Fibroblast of the conjunctiva (primary cell): ENCODE results near the gene KRT77.
"Not testable (repeated sequence)": the region's sequence is repeated elsewhere in the genome, so short reads cannot be mapped to it uniquely, and the experiment has no call there.

Experiments used
- DNase-seq: peaks from one replicate; pipeline ENCODE4 v3.0.0-alpha.2; 2010; ENCODE audit warnings: low read depth

The KRT77 gene

DNA sequence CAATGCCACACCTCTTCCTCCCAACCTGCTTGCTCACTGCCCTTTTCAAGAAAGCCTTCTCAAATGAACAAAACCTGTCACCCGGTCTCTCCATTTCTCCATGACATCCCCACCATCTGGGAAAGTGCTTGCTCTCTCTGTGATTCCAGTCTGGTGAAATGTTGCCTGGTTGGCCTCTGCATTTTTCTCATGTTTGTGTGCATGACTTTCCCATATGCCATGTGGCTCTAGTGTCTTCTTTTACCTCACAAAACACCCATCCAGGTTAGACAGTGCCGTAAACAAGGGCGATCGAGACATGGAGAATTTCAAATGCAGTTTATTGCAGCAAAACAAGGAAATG, 28.9 kb downstream of the KRT77 start:
- DNase-seq = no peak

DNA sequence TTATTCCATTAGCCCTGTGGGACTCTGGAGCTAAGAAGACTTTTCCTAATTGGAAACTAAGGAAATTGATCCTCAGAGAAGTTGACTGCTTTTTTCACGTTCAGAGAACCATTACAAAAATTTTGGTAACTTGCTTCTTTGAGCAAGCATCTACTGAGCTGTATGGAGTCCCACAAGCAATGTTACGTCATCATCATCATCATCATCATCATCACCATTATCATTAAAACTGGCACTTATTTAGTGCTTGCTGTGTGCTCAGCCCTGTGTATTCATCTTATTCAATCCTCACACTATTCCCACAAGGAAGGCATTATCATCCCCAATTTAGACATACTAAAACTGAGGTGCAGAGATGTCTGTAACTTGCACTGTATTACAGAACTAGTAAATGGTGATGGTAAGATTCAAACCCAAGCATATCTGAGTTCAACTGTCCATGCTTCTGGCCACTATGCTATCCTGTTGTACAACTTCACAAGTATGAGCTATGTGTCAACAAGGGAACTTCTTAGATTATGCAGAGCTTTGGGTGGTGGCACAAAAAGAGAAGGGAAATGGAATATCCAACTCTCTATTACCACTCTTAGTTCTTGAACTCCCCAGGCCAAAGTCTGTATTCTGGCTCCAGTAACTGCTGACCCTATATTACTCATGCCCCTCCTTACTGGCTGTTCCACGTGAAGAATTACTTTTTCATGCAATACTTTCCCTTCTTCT, 29.5 kb downstream of the KRT77 start:
- DNase-seq = no peak

DNA sequence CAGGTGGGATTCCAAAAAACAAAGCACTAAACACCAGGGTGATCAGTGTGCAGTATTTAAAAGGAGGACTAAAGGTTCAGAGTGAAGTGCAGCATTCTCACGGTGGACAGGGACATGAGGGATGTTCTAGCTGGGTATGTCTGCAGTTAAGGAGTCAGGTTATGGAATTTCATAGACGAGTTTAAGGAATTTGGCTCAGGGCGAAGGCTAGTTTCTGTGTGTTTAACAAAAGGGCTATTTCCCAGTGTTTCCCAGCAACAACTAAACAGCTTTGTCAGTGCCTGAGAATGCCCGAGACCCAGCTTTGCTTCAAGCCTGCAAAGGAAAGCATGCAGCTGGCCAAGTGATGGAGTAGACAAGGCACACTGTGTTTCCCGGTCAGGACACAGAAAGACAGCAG, 30.1 kb downstream of the KRT77 start:
- DNase-seq = no peak

DNA sequence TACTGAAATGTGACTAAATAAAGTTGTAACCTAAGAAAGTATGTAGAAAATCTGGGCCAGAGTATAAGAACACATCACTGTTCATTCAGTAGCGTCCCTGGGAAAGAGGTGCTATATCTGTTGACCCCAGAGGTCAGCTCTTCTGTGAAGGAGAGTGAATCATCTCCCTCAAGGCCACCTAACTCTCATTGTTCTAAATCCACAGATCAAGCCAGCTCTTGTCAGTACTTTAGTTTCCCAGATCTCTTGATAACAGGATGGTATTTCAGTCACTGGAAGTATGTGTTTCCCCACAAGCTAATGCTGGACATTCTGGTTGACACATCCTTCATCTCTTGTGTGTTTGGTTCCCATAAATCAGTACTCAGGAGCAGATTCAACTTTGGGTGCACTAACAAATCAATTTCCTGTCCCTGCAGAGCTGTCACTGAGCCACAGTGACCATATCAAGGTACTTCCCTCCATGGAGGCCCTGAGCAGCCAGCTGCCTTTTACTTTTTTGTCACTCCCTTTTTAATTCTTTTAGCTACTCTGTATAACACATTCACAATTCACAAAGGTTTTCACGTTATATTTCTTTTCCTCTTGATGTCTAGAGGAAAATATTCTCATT, 30.9 kb downstream of the KRT77 start:
- no peak for DNase-seq

DNA sequence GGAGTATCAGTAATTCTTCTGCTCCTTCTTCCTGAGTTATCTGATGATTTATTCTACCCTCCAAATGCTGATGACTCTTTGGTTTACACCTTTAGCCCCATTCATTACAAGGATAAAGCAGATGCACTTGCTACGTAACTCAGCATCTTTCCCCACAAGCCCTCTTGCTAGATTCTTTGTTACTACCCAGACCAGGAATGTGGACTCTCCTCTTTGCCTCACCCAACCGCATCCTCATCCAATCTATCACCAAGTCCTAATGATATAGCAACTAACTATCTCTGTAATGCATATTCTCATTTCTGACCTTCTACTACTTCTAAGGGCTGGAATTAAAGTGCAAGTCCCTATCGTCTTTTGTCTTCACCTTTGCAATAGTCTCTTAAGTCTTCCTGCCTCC, 32.4 kb downstream of the KRT77 start:
- DNase-seq = no peak

DNA sequence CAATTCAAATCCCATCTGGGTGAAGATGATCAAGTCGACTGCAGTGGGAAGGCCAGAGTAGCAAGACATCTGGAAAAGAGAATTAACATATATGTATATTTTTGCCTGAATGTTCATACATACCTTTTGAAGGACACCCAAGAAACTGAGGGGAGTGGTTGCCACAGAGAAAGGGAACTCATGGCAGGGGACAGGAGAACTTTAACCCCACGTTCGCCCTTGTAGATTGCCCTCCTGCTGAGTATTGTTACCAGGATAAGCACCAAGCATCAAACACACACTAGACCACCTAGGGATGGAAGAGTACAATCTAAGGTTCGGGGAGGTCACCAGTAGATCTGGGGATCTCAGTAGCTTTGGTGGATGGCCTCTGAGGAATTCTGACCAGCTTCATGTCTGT, 32.8 kb downstream of the KRT77 start:
- no peak for DNase-seq

DNA sequence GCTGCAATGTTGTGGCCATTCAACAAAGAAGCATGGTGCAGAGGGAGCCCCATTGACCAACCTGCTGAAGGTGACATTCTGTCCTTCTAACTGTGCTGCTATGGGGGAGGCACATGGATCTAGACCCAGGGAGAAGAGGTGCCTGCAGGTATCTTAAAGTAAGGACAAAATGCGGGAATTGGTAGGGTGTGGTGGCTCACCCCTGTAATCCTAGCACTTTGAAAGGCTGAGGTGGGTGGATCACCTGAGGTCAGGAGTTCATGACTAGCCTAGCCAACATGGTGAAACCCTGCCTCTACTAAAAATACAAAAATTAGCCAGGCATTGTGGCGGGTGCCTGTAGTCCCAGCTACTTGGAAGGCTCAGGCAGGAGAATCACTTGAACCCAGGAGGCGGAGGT, 33.4 kb downstream of the KRT77 start:
- DNase-seq = not testable (repeated sequence)

DNA sequence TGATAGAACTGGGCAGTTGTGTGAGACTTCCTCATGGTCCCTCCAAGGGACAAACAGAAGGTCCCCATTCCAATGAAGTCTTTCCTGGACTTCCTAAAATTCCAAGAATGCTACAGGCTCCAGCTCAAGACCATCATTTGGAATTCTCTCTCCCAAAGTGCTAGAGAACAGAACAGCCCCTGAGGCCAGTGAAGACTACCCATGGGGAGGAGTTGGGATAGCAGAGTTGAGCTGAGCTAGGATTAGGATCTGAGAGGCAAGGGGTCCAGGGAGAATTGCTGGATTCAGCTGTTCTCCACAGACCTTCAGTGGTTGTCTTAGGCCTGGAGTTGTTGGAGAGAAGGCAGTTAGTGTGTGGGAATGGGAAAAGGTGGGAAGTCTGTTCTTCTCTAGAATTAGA, 33.9 kb downstream of the KRT77 start:
- no peak for DNase-seq

DNA sequence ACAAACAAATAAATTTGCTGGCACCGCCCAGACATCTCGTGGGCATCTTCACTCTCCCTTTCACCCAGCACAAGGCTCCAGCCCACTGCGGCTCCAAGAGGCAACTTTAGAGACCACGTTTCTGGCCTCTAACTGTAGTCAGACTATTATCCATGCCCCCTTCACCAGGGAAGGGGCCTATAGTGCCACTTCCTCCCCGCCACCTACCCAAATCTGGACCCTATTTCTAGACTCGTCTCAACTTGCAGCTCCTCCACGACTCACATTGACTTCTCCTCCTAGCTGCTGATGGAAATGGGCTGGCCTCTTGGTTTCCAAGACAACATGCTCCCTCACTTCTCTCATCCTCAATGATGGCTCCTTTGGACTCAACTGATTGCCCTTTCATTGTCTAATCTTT, 35.4 kb downstream of the KRT77 start:
- no peak for DNase-seq

DNA sequence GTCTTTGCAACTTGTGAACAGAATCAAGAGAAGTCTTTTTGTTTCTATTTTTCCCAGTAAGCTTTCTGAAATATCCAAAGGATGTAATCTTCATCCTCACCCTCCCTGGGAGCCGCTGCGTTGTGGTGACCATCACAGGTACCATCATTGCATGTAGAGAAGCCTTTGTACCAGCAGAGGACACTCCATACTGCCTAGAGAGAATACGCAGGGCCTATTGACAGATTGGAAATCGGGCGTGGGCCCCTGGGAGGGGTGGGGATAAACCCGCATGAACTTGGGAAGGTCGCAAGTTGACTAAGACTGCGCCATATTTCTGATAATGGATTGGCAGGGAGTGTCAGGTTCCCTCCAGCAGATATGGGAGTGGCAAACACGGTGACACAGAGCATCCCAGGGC, 35.8 kb downstream of the KRT77 start:
- no peak for DNase-seq

DNA sequence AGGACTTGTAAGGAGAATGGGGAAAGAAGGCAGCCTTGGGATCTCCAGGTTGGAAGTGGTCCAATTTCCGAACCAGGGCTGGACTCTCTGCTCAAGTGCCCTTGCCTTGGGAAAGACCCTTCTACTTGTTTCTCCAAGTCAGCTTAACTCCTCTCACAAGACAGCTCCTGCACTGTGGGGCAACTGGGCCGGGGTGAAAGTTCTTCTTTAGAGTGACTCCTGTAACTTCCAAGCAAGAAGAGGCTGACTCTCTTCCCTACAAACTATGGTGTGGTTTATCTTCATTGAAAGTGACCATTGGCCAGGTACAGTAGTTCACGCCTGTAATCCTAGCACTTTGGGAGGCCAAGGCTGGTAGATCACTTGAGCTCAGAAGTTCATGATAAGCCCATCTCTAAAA, 36.9 kb downstream of the KRT77 start:
- no peak for DNase-seq

DNA sequence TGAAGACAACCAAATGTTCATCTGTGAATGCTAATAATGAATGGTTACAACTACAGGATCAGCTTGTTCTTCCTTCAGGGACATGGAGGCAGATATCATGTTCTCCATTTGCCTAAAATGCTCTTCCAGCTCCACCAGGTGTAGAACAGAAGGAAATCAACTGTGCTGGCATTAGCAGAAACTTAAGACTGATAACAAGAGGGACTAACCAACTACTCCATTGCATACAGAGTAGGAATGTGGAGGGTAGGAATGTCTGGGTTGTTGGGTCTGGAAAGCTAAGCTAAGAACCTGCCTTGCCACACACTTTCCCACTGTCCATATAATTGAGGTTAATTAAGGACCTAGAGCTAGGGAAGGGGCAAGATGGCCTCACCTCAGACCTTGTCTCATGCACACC, 39.9 kb downstream of the KRT77 start:
- DNase-seq = no peak

DNA sequence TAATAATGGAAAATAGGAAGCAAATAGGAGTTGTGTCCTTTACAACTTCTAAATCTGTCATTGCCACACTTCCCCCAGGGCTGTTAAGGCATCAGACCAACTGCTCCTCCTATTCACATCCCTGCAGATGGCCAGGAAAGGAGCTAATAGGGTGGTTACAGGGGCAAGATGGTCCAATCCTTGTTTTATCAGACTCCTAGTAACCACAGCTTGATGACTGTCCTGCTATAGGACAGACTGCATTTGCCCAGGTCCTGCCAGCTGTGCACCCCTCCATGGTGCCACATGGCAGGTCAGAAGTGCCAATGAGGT, 40.5 kb downstream of the KRT77 start:
- no peak for DNase-seq

DNA sequence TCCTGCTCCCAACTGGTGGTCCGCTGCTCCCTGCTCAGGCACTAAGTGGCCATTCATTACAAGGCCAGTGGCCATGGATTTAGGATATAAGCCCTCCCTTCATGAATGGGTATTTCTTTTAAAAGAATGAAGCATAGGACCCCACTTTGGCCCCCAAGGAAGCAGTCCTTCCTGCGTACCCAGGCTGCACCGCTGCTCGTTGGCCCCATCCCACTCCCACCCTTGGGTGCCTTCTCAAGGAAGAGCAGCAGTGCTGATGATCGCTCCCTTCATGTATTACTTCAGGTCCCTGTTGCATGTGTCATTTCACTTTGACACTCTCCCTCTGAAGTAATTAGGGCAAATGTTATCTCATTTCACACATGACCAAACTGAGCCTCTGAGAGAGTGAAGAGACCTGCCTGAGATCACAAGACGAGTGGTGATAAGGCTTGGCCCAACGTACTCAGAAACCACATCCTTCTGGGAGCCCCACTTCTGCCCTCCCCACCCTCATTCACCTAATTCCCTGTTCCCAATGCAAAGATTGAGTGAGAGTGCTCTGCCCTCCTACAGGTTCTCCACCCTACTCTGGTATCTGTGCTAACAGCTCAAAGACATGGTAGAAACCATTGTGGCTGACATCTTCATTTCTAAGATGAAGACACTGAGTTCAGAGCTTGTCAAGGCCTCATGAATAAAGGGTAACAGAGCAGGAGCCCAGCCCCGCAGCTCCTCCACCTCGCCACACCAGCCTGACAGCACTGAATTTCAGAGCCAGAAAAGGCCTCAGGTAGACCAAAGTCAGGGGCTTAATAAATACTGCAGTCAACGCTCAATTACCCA, 41.0 kb downstream of the KRT77 start:
- no peak for DNase-seq

DNA sequence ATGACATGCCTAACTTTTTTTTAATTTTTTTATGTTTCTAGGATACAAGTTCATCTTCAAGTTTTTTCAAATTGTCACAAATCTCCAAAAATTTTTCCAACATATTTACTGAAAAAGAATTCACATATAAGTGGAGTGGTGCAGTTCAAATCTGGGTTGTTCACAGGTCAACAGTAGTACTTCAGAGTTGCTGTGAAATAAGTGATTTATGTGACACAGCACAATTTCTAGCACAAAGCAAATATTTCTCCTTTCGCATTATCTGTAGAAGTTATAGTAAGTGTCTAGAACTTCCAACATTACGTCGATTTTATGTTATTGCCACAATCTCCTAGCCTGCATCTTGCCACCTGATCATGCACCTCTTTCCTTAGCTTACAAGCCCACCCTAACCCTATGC, 41.7 kb downstream of the KRT77 start:
- no peak for DNase-seq

DNA sequence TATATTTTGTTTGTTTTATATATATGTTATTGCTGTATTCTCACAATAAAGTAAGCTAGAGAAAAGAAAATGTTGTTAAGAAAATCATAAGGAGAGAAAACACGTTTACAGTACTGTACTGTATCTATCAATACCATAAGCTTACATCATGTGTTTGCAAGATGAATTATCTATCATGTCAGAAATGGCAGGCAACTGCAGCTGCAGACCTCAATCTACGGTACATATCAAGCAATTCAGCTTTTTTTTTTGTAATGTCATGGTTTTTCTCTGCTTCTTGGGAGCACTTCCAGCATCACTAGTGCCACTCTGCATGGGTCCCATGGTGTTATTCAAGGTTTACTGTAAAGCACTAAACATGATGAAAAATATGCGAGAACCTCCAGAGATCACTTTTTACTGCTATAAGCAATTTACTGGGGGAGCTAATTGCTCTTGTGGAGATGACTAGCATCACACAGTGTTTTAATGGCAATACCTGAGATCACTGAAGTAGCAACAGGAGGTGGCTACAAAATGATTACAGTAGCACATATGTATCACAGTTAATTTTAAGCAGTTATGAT, 42.3 kb downstream of the KRT77 start:
- no peak for DNase-seq

DNA sequence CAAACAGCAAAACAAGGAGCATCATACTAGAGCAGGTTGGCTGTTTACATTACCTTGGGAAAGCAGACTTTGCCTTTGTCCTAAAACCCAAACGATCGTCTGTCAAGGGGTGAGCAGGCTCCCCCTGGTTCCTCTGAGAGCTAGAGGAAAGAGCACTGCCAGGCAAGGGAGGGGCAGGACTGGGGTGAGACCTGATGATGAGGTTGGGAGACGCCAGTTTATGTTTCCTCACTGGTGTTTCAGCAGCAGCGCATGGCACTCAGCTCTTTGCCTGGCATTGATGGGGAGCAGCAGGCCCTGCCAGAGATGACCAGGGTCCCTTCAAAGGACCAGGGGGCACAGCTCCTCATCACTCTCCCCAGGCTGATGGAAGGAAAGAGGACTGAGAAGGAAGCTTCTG, 43.4 kb downstream of the KRT77 start:
- DNase-seq = no peak

DNA sequence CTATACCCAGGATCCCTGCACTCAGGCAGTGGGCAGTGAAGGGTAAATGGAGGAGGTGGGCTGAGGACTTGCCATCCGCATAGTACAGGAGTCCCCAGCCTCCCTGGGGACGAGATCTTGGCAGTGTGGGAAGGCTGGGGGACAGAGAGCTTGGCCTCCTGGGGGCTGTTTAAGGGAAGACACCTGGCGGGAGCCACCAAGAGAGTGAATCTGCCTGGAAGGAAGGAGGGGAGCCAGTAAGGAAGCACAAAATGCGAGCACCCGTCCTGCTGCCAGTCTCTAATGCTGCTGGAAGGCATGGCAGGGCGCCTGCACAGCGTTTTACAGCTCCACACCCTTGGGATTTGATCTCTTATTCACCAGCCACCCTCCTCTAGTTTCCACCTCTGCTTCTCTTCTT, 43.9 kb downstream of the KRT77 start:
- no peak for DNase-seq

DNA sequence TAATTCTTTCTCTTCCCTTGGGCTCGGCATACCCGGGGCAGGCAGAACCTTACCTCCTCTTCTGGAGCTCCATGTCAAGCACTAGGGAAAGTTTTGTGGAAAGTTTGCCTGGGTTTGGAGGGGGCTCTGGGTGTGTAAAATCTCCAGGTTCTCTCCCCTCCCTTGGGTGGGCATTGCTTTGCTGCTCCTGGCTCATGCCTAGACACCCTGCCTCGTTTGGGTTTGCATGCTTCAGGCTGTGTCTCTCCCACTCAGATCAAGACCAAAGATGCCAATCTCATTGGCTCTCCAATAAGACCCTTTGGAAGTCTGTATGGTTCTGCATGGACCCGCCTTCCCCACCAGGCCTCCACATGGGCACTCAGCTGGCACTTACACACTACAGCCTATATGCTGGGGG, 45.1 kb downstream of the KRT77 start:
- no peak for DNase-seq

DNA sequence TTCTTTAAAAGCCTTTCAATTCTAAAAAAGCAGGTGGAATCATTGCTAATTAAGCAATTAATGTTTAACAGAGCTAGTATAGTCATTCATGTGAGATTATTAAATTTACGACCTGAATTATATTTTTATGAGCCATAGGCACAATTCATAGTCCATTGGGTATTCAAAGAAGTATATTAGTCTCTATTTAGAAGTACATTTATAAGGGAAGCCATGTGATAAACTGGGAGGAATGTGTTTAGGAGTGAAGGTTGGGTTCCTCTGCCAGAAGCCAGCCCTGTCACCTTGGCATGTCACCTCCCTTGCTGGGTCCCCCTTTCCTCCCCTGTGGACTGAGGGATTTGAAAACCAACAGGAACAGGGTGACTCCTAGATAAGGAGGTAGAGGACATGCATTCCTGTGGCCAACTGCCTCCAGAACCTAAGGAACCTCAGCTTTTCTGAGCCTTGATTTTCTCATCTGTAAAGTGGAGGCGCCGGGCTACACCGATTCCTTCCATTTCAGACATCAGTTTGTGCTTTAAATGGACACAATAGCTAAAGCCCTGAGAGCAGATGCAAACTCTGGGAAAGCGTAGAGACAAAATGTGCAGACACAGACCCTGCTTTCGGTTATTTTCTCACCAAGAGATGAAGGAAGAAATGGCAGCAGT, 45.9 kb downstream of the KRT77 start:
- DNase-seq = no peak

DNA sequence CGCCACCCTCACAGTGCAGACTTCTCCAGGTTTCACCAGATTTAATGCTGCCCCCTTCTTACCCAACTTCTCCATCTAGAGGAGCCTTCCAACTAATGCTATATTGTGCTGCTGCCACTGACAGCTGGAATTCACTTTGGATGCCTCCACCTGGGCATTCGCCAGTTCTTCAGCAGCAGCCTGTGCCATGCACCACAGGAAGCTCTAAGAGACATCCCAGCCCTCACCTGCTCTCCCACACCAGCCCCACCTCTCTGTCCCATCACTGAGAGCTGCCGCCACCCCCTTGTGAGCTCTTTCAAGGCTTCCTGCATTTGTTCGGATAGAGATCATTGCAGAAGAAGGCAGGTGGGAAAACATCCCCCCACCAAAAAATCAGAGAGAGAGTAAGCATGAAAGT, 46.7 kb downstream of the KRT77 start:
- DNase-seq = no peak

DNA sequence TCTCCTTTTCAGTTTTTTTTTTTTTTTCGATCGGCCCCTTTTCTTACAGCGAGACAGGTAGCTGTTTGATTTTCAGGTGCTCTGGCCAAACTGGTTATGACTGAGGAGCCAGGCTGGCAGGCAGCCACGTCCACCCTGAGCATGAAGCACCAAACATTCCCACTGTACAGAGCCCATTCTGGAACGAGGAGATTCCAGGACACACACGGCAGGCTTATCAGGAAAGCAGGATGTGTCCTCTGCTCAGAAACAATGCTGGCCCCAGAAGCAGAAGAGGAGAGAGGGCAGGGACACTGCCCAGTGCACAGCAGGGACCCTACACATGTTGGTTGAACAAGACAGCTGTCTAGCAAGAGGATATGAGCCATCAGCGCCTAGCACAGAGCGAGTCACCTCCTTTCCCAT, 47.6 kb downstream of the KRT77 start:
- DNase-seq = no peak

DNA sequence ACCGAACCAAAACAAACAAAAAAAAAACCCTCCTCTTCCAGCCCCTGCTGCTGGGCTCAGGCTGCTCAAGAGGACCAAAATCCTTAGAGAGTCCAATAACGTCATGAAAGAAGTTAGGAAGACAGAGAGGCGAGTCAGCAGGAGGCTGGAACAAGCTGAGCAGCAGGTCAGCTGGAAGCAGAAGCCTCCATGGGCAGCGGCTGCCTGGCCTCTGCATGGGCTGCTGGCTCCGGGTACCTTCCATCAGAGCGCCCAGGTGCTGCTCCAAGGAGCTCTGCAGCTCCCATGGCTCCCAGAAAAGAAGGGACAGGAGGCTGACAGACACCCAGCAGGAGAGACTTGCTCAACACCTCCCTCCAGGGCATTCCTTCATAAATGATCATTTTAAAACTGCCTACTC, 48.1 kb downstream of the KRT77 start:
- DNase-seq = no peak
